ENCODE measurements around the gene SYT12.

Gene SYT12

GRCh38 chr11:66978717-66979116 lies 44.2 kb upstream of the SYT12 start:
- no peaks in the 10 kb centered on the region for H3K9me3 ChIP-seq (ENCODE audit: control insufficient read depth, insufficient read depth, low read depth, low read length)
- no peaks in the 10 kb centered on the region for H3K36me3 ChIP-seq (ENCODE audit: control insufficient read depth in 2 of 2, insufficient read depth in 1 of 2, low read length in 2 of 2)
- CTCF ChIA-PET, result interaction anchor here (1.1 kb wide), 2 partner anchors 8 to 10 kb away, joined by 3 to 5 read pairs; no protein-coding TSS in a partner anchor
- H3K4me1 ChIP-seq (ENCODE audit: control insufficient read depth, insufficient read depth, low read length), result no peaks in the 10 kb centered on the region
- no peak overlapping the region for H3K27ac ChIP-seq (ENCODE audit: extremely low read depth, low read depth, low read length)
- TF ChIP-seq OVOL3 (tag by site-specific recombination; IDR thresholded peaks at IDR 0.05) (no peak), ZFP69B (tag by site-specific recombination; IDR thresholded peaks at IDR 0.05) (no peak), ZFP3 (tag by site-specific recombination; IDR thresholded peaks at IDR 0.05; ENCODE audit: low read depth) (no peak), ZNF629 (tag by site-specific recombination; IDR thresholded peaks at IDR 0.05) (no peak), ZBTB1 (tag by site-specific recombination; IDR thresholded peaks at IDR 0.05) (no peak), SP3 (tag by site-specific recombination; IDR thresholded peaks at IDR 0.05) (no peak), ZNF624 (tag by site-specific recombination; IDR thresholded peaks at IDR 0.05) (no peak), ZFHX2 (tag by site-specific recombination; conservative IDR thresholded peaks at IDR 0.05) (no peak), HIC1 (tag by site-specific recombination; IDR thresholded peaks at IDR 0.05) (no peak), ZNF548 (tag by site-specific recombination; IDR thresholded peaks at IDR 0.05) (no peak), ZNF677 (tag by site-specific recombination; IDR thresholded peaks at IDR 0.05) (no peak), ZNF10 (tag by site-specific recombination; IDR thresholded peaks at IDR 0.05) (no peak), SALL2 (tag by site-specific recombination; IDR thresholded peaks at IDR 0.05; ENCODE audit: borderline replicate concordance) (no peak), ZNF785 (tag by site-specific recombination; IDR thresholded peaks at IDR 0.05) (no peak), ZNF701 (tag by site-specific recombination; IDR thresholded peaks at IDR 0.05) (no peak), PRDM10 (tag by site-specific recombination; IDR thresholded peaks at IDR 0.05) (no peak), ZNF324 (tag by site-specific recombination; IDR thresholded peaks at IDR 0.05) (no peak), RBAK (tag by site-specific recombination; IDR thresholded peaks at IDR 0.05) (no peak), ZNF280C (tag by site-specific recombination; IDR thresholded peaks at IDR 0.05) (no peak)
- TF ChIP-seq, protein P1, sequence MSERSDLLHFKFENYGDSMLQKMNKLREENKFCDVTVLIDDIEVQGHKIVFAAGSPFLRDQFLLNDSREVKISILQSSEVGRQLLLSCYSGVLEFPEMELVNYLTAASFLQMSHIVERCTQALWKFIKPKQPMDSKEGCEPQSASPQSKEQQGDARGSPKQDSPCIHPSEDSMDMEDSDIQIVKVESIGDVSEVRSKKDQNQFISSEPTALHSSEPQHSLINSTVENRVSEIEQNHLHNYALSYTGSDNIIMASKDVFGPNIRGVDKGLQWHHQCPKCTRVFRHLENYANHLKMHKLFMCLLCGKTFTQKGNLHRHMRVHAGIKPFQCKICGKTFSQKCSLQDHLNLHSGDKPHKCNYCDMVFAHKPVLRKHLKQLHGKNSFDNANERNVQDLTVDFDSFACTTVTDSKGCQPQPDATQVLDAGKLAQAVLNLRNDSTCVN (tag by site-specific recombination; optimal IDR thresholded peaks at IDR 0.05), result no peak
- POLR2A ChIA-PET, result interaction anchor here (0.7 kb wide), 1 partner anchor 288 kb away, joined by 10 read pairs; no protein-coding TSS in a partner anchor
- no peak overlapping the region for H3K4me3 ChIP-seq (ENCODE audit: low read depth, low read length)
